ENCODE data around the gene POLD4. TPM values are rescaled to one million over a fixed set of nuclear protein-coding genes. Genes with fewer than 3 reads are reported as not detected.

Gene POLD4
- total RNA-seq, 2 donors from 2014 or later, result 145 to 148 TPM

- Histone ChIP-seq H3K4me3 (no peak overlapping the region), H3K27me3 (replicated peaks; ENCODE audit: insufficient read depth) (no peaks in the 10 kb centered on the region), H3K27ac (no peak overlapping the region), H3K9me3 (no peaks in the 10 kb centered on the region), H3K4me1 (ENCODE audit: control insufficient read depth in 1 of 2, low read depth in 2 of 2) (peaks cover 5 to 10% of the 10 kb centered on the region in 2 donors), H3K36me3 (no peaks in the 10 kb centered on the region)
- DNase-seq (ENCODE audit: low spot score) (no peak), ATAC-seq (ENCODE audit: insufficient number of reproducible peaks, low FRiP score, low read depth) (no peak)
- TF ChIP-seq CTCF (IDR thresholded peaks at IDR 0.05), result no peak
Measured at GRCh38 chr11:67379061-67380058, 26.0 kb upstream of the POLD4 start.

- no peaks in the 10 kb centered on the region for H3K27me3 ChIP-seq (replicated peaks; ENCODE audit: insufficient read depth)
- no peak overlapping the region for H3K4me3 ChIP-seq
- H3K4me1 ChIP-seq (ENCODE audit: control insufficient read depth in 1 of 2, low read depth in 2 of 2), result peaks cover 5 to 17% of the 10 kb centered on the region in 2 donors
- no peak for DNase-seq (ENCODE audit: low spot score)
- H3K36me3 ChIP-seq, result no peaks in the 10 kb centered on the region
- no peak for TF ChIP-seq CTCF (IDR thresholded peaks at IDR 0.05)
- ATAC-seq (ENCODE audit: insufficient number of reproducible peaks, low FRiP score, low read depth), result no peak
- H3K9me3 ChIP-seq, result no peaks in the 10 kb centered on the region
- no peak overlapping the region for H3K27ac ChIP-seq
Measured at GRCh38 chr11:67378544-67378943, 25.2 kb upstream of the POLD4 start.

GRCh38 chr11:67376873-67377808 lies 23.8 kb upstream of the POLD4 start:
- no peaks in the 10 kb centered on the region for H3K27me3 ChIP-seq (replicated peaks; ENCODE audit: insufficient read depth)
- H3K4me1 ChIP-seq (ENCODE audit: control insufficient read depth in 1 of 2, low read depth in 2 of 2), result peaks cover 5 to 18% of the 10 kb centered on the region in 2 donors
- H3K36me3 ChIP-seq, result no peaks in the 10 kb centered on the region
- TF ChIP-seq CTCF (IDR thresholded peaks at IDR 0.05), result no peak
- no peak for DNase-seq (ENCODE audit: low spot score)
- no peak for ATAC-seq (ENCODE audit: insufficient number of reproducible peaks, low FRiP score, low read depth)
- no peak overlapping the region for H3K27ac ChIP-seq
- no peak overlapping the region for H3K4me3 ChIP-seq
- H3K9me3 ChIP-seq, result no peaks in the 10 kb centered on the region

GRCh38 chr11:67376063-67376820 lies 22.9 kb upstream of the POLD4 start:
- DNase-seq (ENCODE audit: low spot score) (no peak), ATAC-seq (ENCODE audit: insufficient number of reproducible peaks, low FRiP score, low read depth) (no peak)
- Histone ChIP-seq H3K27me3 (replicated peaks; ENCODE audit: insufficient read depth) (no peaks in the 10 kb centered on the region), H3K4me1 (ENCODE audit: control insufficient read depth in 1 of 2, low read depth in 2 of 2) (peaks cover 9 to 25% of the 10 kb centered on the region in 2 donors), H3K4me3 (no peak overlapping the region), H3K36me3 (no peaks in the 10 kb centered on the region), H3K27ac (no peak overlapping the region), H3K9me3 (no peaks in the 10 kb centered on the region)
- no peak for TF ChIP-seq CTCF (IDR thresholded peaks at IDR 0.05)

Measured in thoracic aorta (tissue), 2 donors.